ENCODE data around the gene ZBTB12.
"Not testable (repeated sequence)": the region's sequence is repeated elsewhere in the genome, so short reads cannot be mapped to it uniquely, and the experiment has no call there.

The ZBTB12 gene

DNA sequence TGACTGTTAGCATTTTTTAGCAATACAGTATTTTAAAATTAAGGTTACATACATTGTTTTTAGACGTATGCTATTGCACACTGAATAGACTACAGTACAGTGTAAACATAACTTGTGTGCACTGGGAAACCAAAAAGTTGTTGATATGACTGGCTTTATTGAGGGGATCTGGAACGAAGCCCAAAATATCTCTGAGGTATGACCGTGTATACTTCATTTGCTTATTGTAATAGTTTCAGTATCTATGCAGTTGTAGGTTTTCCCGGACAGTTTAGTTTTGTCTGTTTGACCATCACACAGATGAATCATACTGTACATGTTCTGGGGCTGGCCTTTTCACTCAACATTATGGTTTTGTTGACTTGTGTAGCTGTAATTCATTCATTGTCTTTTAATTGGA, 6.9 kb upstream of the ZBTB12 start:
- Histone ChIP-seq H3K27me3 (ENCODE audit: insufficient read depth, low read depth, severe bottlenecking) (no peaks in the 10 kb centered on the region), H3K4me3 (ENCODE audit: low read depth, low read length) (no peak overlapping the region), H3K9me3 (ENCODE audit: severe bottlenecking) (no peaks in the 10 kb centered on the region), H3K27ac (no peak overlapping the region), H3K36me3 (no peaks in the 10 kb centered on the region)
- DNase-seq: no peak
- TF ChIP-seq, protein P1, sequence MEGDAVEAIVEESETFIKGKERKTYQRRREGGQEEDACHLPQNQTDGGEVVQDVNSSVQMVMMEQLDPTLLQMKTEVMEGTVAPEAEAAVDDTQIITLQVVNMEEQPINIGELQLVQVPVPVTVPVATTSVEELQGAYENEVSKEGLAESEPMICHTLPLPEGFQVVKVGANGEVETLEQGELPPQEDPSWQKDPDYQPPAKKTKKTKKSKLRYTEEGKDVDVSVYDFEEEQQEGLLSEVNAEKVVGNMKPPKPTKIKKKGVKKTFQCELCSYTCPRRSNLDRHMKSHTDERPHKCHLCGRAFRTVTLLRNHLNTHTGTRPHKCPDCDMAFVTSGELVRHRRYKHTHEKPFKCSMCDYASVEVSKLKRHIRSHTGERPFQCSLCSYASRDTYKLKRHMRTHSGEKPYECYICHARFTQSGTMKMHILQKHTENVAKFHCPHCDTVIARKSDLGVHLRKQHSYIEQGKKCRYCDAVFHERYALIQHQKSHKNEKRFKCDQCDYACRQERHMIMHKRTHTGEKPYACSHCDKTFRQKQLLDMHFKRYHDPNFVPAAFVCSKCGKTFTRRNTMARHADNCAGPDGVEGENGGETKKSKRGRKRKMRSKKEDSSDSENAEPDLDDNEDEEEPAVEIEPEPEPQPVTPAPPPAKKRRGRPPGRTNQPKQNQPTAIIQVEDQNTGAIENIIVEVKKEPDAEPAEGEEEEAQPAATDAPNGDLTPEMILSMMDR (IDR thresholded peaks at IDR 0.05; ENCODE audit: low read depth, low read length): no peak

DNA sequence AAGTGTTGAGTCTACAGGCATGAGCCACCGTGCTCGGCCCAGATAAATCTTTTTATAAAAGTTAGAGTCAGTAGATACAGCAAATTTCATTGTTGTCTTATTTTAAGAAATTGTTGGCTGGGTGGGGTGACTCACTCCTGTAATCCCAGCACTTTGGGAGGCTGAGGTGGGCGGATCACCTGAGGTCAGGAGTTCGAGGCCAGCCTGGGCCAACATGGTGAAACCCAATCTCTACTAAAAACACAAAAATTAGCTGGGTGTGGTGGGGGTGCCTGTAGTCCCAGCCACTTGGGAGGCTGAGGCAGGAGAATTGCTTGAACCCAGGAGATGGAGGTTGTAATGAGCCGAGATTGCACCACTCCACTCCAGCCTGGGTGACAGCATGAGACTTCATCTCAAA, 6.4 kb upstream of the ZBTB12 start:
- not testable (repeated sequence) for H3K4me3 ChIP-seq (ENCODE audit: low read depth, low read length); H3K9me3 ChIP-seq (ENCODE audit: severe bottlenecking); H3K36me3 ChIP-seq; H3K27me3 ChIP-seq (ENCODE audit: insufficient read depth, low read depth, severe bottlenecking); H3K27ac ChIP-seq; DNase-seq

DNA sequence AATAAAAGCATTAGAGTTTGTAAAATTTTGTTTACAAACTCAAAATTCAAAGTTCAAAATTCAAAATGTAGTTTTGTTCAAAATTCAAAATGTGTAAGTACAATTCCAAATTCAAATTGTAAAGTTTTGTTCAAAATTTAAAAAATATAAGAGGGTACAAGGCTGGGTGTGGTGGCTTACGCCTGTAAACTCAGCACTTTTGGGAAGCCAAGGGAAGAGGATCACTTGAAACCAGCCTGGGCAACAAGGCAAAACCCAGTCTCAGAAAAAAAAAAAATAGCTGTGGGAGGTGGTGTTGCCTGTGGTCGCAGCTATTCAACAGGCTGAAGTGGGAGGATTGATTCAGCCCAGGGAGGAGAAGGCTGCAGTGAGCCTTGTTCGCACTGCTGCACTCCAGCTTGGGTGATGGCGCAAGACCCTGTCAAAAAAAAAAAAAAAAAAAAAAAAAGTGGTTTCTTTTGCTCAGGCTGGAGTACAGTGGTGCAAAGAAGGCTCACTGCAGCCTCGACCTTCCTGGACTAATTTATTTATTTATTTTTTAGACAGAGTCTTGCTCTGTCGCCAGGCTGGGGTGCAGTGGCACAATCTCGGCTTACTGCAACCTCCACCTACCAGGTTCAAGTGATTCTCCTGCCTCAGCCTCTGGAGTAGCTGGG, 5.4 kb upstream of the ZBTB12 start:
- Histone ChIP-seq H3K9me3 (ENCODE audit: severe bottlenecking) (no peaks in the 10 kb centered on the region), H3K27me3 (ENCODE audit: insufficient read depth, low read depth, severe bottlenecking) (no peaks in the 10 kb centered on the region), H3K27ac (no peak overlapping the region), H3K36me3 (no peaks in the 10 kb centered on the region), H3K4me3 (ENCODE audit: low read depth, low read length) (no peak overlapping the region)
- TF ChIP-seq, protein P1 (IDR thresholded peaks at IDR 0.05; ENCODE audit: low read depth, low read length): no peak
- DNase-seq: no peak

DNA sequence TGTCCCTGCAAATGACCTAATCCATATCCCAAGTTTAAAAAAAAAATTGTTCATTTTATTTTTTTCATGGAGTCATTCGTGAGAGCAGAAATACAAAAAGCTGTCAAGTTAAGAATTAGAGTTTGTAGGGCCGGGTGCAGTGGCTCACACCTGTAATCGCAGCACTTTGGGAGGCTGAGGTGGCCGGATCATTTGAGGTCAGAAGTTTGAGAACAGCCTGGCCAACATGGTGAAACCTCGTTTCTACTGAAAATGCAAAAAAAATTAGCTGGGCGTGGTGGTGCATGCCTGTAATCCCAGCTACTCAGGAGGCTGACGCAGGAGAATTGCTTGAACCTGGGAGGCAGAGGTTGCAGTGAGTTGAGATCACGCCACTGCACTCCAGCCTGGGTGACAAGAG, 4.8 kb upstream of the ZBTB12 start:
- DNase-seq; H3K27me3 ChIP-seq (ENCODE audit: insufficient read depth, low read depth, severe bottlenecking); H3K4me3 ChIP-seq (ENCODE audit: low read depth, low read length); H3K36me3 ChIP-seq; H3K27ac ChIP-seq; H3K9me3 ChIP-seq (ENCODE audit: severe bottlenecking): not testable (repeated sequence)

DNA sequence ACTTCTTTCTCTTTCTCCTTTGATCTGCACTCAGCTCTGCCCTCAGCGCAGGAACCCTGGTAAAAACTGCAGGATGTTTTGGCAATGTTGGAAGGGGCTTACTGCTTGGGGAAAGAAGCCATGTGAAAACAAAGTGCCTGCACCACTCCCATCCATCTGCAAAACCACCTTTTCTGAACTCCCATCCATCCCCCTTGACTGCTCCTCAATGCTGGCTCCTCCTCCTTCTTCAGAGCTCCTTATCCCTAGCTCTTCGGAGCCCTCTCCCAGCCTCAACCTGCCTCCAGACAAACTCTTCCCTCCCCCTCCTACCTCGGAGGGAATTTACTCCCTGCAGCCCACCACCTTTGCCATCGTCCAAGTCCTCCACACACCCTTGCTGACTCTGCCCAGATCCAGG, 4.2 kb upstream of the ZBTB12 start:
- no peak overlapping the region for H3K27ac ChIP-seq
- no peaks in the 10 kb centered on the region for H3K36me3 ChIP-seq
- H3K27me3 ChIP-seq (ENCODE audit: insufficient read depth, low read depth, severe bottlenecking): no peaks in the 10 kb centered on the region
- no peak for DNase-seq
- no peaks in the 10 kb centered on the region for H3K9me3 ChIP-seq (ENCODE audit: severe bottlenecking)
- H3K4me3 ChIP-seq (ENCODE audit: low read depth, low read length): no peak overlapping the region
- TF ChIP-seq, protein P1 (IDR thresholded peaks at IDR 0.05; ENCODE audit: low read depth, low read length): no peak

DNA sequence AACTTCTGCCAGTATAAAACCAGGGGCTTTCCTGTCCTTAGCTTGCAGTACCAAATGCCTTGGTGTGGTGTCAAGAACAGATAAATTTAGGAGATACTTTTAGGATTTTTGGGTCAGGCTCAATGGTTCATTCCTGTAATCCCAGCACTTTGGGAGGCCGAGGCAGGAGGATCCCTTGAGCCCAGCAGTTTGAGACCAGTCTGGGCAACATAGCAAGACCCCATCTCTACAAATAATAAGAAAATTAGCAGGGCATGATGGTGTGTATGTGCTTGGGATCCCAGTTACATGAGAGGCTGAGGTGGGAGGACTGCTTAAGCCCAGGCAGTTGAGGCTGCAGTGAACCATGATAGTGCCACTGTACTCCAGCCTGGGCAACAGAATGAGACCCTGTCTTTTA, 3.2 kb upstream of the ZBTB12 start:
- TF ChIP-seq, protein P1 (IDR thresholded peaks at IDR 0.05; ENCODE audit: low read depth, low read length): no peak
- Histone ChIP-seq H3K4me3 (ENCODE audit: low read depth, low read length) (no peak overlapping the region), H3K27ac (no peak overlapping the region), H3K27me3 (ENCODE audit: insufficient read depth, low read depth, severe bottlenecking) (no peaks in the 10 kb centered on the region), H3K36me3 (no peaks in the 10 kb centered on the region), H3K9me3 (ENCODE audit: severe bottlenecking) (no peaks in the 10 kb centered on the region)
- DNase-seq: no peak

DNA sequence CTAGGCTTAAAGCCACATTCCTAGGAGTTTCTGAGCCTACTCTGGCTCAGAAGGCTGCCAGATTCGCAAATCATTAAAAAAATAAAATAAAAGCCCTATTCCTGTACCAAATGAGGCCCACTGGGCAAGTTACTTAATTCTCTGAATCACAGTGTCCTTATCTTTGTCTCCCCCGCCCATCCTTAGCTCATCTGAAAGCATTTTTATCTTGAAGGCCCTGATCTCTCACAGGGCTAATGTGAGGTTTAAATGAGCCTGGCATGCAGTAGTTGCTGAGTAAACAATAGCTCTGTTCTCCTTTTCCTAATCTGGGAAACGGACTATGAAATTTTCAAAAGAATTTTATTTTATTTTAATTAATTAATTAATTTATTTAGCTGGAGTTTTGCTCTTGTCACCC, 2.1 kb upstream of the ZBTB12 start:
- no peak for DNase-seq
- no peak overlapping the region for H3K4me3 ChIP-seq (ENCODE audit: low read depth, low read length)
- H3K27me3 ChIP-seq (ENCODE audit: insufficient read depth, low read depth, severe bottlenecking): no peaks in the 10 kb centered on the region
- no peak overlapping the region for H3K27ac ChIP-seq
- no peaks in the 10 kb centered on the region for H3K9me3 ChIP-seq (ENCODE audit: severe bottlenecking)
- TF ChIP-seq, protein P1 (IDR thresholded peaks at IDR 0.05; ENCODE audit: low read depth, low read length): no peak
- no peaks in the 10 kb centered on the region for H3K36me3 ChIP-seq
